ENCODE data around the gene TOR1AIP2. TPM values are rescaled to one million over a fixed set of nuclear protein-coding genes. Genes with fewer than 3 reads are reported as not detected.

Gene TOR1AIP2
- total RNA-seq, 1 experiment from 2014 or later: 73.9 TPM

DNA sequence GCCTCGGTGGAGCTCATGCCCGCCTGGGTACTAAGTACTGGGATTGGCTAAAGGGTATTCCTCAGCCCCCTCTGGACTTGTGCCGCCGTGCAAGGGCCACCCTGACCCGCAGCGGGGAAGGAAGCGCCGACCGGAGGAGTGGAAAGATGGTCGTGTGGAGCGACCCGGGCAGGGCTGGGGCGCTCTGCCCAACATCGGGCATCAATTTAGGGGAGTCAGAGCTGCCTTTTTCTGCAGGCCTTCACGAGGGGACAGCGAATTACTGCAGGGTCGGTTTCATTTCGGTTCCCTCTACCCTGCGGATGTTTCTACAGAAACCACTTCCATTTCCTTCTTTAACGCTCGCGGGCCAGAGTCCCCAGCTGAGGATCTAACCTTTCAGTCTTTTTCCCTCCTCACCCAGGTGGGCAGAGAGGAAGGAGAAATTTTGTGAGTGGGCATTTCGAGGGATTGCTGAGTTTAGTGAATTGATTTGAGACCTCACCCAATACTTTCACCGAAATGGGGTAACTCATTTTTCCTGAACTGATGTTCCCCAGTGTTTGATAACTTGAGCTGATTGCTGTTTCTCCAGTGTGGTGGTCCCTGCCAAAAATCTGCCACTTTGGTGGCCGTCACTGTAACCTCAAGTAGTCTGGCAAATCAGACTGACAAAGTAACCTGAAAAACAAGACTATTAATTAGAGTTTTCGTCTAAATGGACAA is 5.6 kb upstream of the TOR1AIP2 start:
- Histone ChIP-seq H2BK12ac (ENCODE audit: insufficient read length, low read depth, low read length) (no peak overlapping the region), H3K27ac (ENCODE audit: insufficient read length, low read depth, low read length) (peak overlapping the region; percentile 52), H3K79me1 (ENCODE audit: insufficient read depth, low read depth, low read length, poor library complexity, severe bottlenecking) (no peaks in the 10 kb centered on the region), H2BK20ac (ENCODE audit: low read depth, low read length, poor library complexity, severe bottlenecking) (no peak overlapping the region), H3T11ph (ENCODE audit: low read length) (no peak overlapping the region), H4K8ac (replicated peaks; ENCODE audit: insufficient read length, low read depth, low read length) (no peak overlapping the region), H2AK5ac (ENCODE audit: insufficient read length, low read length) (no peak overlapping the region), H3K79me2 (ENCODE audit: insufficient read depth, low read length) (0 out of 2 replicates have a peak, but pooled peaks cover 1% of the 10 kb centered on the region), H3K27me3 (ENCODE audit: insufficient read depth, low read length) (no peaks in the 10 kb centered on the region), H3K14ac (ENCODE audit: insufficient read depth, low read length) (0 out of 2 replicates have a peak overlapping the region, but pooled peaks have one; percentile 41), H2AFZ (ENCODE audit: low read length) (no peak overlapping the region), H2BK15ac (ENCODE audit: low read depth, low read length) (no peak overlapping the region), H3K9me3 (ENCODE audit: control insufficient read depth, low read depth, low read length) (no peaks in the 10 kb centered on the region), H2BK5ac (ENCODE audit: insufficient read length, low read length) (no peak overlapping the region), H3K18ac (ENCODE audit: insufficient read length, low read depth, low read length) (peak overlapping the region; percentile 59), H4K20me1 (ENCODE audit: control insufficient read depth, insufficient read depth, insufficient read length) (no peaks in the 10 kb centered on the region), H3K23ac (ENCODE audit: insufficient read length, low read depth, low read length) (no peak overlapping the region), H3K4ac (ENCODE audit: low read depth, low read length) (no peak overlapping the region), H2BK120ac (ENCODE audit: low read depth, low read length, poor library complexity, severe bottlenecking) (no peak overlapping the region), H3K4me2 (ENCODE audit: insufficient read depth, insufficient read length, low read length) (peak overlapping the region; percentile 99), H3K9ac (ENCODE audit: extremely low read depth, insufficient read length, low read length) (peak overlapping the region; percentile 61), H3K4me1 (ENCODE audit: insufficient read depth, low read length) (no peaks in the 10 kb centered on the region), H3K23me2 (ENCODE audit: insufficient read length, low read depth, low read length, poor library complexity, severe bottlenecking) (peaks cover 9% of the 10 kb centered on the region), H4K5ac (ENCODE audit: insufficient read length, low read depth, low read length) (no peak overlapping the region), H4K91ac (ENCODE audit: insufficient read length, low read depth, low read length) (no peak overlapping the region), H3K56ac (ENCODE audit: insufficient read length, low read depth, low read length) (no peak overlapping the region)
- Mint-ChIP-seq H3K4me3 (peak overlapping the region; percentile 99), H3K4me1 (peaks cover 15 to 27% of the 10 kb centered on the region in 2 experiments), H3K36me3 (ENCODE audit: insufficient read depth in 1 of 3, low read depth in 3 of 3) (peaks cover 5 to 17% (median 9%) of the 10 kb centered on the region in 3 experiments; a peak in 6 of 7 replicates), H3K9me3 (no peaks in the 10 kb centered on the region; a peak in 1 of 5 replicates), H3K27ac (peak overlapping the region; percentile 100), H3K27me3 (ENCODE audit: low read depth) (no peaks in the 10 kb centered on the region; the same call in 1 of the 2 replicates)
- TF ChIP-seq, protein P1, sequence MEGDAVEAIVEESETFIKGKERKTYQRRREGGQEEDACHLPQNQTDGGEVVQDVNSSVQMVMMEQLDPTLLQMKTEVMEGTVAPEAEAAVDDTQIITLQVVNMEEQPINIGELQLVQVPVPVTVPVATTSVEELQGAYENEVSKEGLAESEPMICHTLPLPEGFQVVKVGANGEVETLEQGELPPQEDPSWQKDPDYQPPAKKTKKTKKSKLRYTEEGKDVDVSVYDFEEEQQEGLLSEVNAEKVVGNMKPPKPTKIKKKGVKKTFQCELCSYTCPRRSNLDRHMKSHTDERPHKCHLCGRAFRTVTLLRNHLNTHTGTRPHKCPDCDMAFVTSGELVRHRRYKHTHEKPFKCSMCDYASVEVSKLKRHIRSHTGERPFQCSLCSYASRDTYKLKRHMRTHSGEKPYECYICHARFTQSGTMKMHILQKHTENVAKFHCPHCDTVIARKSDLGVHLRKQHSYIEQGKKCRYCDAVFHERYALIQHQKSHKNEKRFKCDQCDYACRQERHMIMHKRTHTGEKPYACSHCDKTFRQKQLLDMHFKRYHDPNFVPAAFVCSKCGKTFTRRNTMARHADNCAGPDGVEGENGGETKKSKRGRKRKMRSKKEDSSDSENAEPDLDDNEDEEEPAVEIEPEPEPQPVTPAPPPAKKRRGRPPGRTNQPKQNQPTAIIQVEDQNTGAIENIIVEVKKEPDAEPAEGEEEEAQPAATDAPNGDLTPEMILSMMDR (conservative IDR thresholded peaks at IDR 0.05): no peak
- no CpG with 5 or more reads among the region's 26 CpGs for WGBS (ENCODE audit: extremely low coverage, insufficient read length, low lambda C conversion rate)
- no peak for DNase-seq

Measured in H9 (cell line).